Stimulated activated effector memory CD8-positive, alpha-beta T cell treated with anti-CD3 and anti-CD28 coated beads, Interleukin-12 subunit alpha, Interleukin-12 subunit beta, amount 100 ng/mL, for 72 hours (primary cell): ENCODE measurements around the gene SLC6A6.

Source experiments
- ATAC-seq: fragments of 150-1000 bp; cut with Tn5 transposase; 2 replicates; pipeline ENCODE4 v1.10.0; 2021
- DNase-seq, 2 donors: peaks; one replicate each; pipeline ENCODE4 v3.0.0; 2021 to 2022; ENCODE audit warnings: low spot score in 2 of 2
- H3K27ac Mint-ChIP-seq: one replicate; pipeline ENCODE4 v1.8.0; 2022; ENCODE audit warnings: mild to moderate bottlenecking, mixed read lengths
- H3K36me3 Mint-ChIP-seq: one replicate; pipeline ENCODE4 v1.8.0; 2022; ENCODE audit warnings: mild to moderate bottlenecking, mixed read lengths
- H3K4me1 Mint-ChIP-seq: one replicate; pipeline ENCODE4 v1.8.0; 2022; ENCODE audit warnings: mixed read lengths
- H3K4me3 Mint-ChIP-seq: one replicate; pipeline ENCODE4 v1.8.0; 2022; ENCODE audit warnings: mild to moderate bottlenecking, mixed read lengths
- H3K9me3 Mint-ChIP-seq: one replicate; pipeline ENCODE4 v1.8.0; 2022; ENCODE audit warnings: mixed read lengths

The SLC6A6 gene

DNA sequence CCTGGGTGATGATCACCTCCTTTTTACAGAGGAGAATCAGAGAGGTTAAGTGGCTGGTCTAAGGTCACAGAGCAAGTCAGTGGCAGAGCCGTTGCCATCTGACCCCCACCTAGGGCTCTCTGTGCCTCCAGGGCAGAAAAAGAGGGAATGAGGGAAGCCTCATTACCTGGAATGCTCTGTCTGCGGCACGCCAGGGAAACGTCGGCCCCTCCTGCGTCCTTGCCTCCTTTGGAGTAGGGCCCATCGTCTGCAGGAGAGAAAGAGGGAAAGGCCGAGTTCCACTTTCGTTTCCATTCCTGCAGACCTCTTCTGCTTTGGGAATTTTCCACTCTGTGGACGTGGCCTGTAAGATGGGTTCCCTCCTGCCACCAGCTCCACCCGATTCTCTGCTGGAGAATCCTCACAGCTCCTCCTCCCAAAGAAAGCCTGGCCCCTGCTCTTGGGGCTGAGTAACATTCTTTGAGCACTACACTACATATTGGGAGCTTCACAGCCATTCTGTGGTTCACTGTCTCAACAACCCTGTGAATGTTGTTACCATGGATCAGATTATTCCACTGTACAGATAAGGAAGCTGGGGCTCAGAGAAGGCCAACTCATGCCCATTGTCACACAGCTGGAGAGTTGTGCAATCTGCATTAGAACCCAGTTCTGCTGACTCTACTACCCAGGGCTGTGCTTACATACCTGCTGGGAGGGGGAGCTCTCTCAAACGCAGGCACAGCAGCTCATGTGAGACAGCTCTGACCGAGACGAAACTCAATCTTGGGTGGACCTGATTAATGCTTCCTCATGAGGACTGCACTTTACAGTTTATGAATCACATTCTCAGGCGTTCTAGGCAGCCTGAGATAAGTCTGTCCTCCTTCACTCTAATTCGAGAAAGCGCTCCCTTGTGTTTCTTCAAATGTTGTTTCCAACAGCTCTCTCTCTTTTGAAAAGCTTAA, 123.6 kb downstream of the SLC6A6 start:
- no peaks in the 10 kb centered on the region for H3K36me3 Mint-ChIP-seq
- H3K4me3 Mint-ChIP-seq: no peak overlapping the region
- H3K9me3 Mint-ChIP-seq: no peaks in the 10 kb centered on the region
- ATAC-seq (peak; percentile 67), DNase-seq (no peak)
- no peak overlapping the region for H3K27ac Mint-ChIP-seq
- peaks cover 10% of the 10 kb centered on the region for H3K4me1 Mint-ChIP-seq

DNA sequence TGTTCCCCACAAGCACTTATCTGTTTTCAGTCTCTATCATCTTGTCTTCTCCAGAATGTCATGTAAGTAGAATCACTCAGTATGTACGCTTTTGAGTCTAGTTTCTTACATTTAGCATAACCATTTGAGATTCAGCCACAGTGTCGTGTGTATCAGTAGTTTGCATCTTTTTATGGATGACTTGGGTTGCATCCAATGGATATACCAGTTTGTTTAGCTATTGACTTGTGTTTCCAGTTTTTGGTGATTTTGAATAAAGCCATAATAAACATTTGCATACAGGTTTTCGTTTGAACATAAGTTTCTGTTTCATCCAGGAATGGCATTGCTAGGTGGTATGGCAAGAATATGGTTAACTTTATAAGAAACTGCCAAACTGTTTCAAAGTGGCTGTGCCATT, 125.7 kb downstream of the SLC6A6 start:
- Mint-ChIP-seq H3K4me1 (peaks cover 10% of the 10 kb centered on the region), H3K36me3 (no peaks in the 10 kb centered on the region), H3K27ac (no peak overlapping the region), H3K4me3 (no peak overlapping the region), H3K9me3 (no peaks in the 10 kb centered on the region)
- DNase-seq (no peak), ATAC-seq (no peak)

DNA sequence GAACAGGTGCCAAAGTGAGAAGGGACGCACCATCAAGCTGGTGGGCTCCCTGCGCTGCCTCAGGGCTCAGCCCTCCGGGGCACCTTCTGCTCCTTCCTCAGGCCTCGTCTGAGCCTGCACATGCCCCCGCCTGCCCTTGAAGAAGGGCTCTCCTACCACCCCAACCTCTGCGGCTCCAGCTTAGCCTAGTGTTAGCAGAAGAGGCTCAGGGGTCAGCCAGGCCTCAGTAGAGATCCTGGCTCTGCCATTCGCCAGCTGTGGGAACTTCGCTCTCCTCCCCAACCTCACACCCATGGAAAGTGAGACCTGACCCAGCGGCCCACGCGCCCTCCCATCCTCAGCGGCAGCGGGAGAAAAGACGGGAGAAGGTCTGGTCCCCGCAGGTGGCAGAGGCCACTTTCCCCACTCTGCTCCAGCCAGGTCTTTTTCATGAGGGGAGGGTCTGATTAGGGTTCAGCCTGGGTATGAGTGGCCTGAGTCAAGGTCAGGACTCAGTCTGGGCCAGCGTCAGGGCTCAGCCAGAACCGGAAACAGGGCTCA, 129.5 kb downstream of the SLC6A6 start:
- Mint-ChIP-seq H3K27ac (no peak overlapping the region), H3K36me3 (no peaks in the 10 kb centered on the region), H3K4me3 (no peak overlapping the region), H3K4me1 (no peaks in the 10 kb centered on the region), H3K9me3 (no peaks in the 10 kb centered on the region)
- DNase-seq (no peak), ATAC-seq (no peak)

DNA sequence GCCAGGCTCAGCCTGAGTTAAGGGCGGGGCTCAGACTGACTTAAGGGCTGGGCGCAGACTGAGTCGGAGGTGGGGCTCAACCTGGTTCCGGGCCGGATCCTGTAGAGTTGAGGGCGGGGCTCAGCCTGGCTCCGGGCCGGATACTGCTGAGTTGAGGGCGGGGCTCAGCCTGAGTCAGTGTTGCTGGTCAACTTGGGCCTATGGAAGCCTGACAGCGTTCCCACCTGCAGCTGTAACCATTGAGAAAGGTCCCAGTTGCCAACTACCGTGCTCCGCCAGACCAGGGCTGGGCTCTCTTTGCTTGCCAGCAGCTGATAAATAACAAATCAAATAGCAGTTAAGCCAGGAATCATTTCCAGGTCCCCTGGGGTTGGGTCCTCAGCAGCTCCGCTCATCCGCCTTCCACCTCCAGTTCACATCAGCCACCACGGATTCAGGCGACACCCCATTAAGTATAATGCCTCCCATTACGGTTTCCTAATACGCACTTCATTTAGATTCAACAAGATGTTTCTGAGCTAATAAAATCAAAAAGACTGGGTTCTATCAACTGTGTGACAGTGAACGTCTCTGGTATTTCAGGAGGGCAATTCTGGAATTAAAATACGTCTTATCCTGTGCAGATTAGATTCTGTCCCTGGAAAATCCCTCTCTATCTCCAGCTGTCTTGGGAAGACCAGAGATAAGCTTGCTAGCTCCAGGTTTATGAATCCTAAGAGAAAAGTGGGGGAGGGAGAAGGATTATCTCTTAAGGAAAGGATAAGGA, 130.5 kb downstream of the SLC6A6 start:
- ATAC-seq (peak; percentile 35), DNase-seq (no peak)
- no peaks in the 10 kb centered on the region for H3K4me1 Mint-ChIP-seq
- H3K4me3 Mint-ChIP-seq: no peak overlapping the region
- H3K9me3 Mint-ChIP-seq: no peaks in the 10 kb centered on the region
- H3K27ac Mint-ChIP-seq: no peak overlapping the region
- H3K36me3 Mint-ChIP-seq: no peaks in the 10 kb centered on the region

DNA sequence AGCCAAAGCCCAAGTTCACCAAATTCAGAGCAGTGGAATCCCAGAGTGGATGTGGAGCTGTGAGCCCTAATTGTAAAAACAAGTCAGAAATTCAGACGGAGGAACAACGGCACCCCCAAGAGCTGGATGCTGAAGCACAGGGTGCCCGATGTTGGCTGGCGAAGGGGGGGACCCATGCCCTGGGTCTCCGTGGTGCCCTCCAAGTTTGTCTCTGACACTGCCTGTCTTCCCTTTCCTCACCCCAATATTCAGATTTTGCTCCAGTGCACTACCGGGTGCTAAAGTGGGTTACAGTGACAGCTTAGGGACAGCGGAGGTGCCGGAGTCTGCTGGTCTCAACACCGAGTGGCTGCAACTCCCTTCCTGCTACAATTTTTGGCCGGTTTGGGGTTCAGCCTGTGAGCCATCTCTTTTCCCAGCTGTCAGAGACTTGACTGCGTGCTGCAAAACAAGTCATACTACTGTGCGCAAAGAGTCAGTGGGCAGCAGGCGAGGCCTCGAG, 131.1 kb downstream of the SLC6A6 start:
- Mint-ChIP-seq H3K36me3 (no peaks in the 10 kb centered on the region), H3K4me3 (no peak overlapping the region), H3K4me1 (no peaks in the 10 kb centered on the region), H3K9me3 (no peaks in the 10 kb centered on the region), H3K27ac (no peak overlapping the region)
- ATAC-seq (no peak), DNase-seq (no peak)

DNA sequence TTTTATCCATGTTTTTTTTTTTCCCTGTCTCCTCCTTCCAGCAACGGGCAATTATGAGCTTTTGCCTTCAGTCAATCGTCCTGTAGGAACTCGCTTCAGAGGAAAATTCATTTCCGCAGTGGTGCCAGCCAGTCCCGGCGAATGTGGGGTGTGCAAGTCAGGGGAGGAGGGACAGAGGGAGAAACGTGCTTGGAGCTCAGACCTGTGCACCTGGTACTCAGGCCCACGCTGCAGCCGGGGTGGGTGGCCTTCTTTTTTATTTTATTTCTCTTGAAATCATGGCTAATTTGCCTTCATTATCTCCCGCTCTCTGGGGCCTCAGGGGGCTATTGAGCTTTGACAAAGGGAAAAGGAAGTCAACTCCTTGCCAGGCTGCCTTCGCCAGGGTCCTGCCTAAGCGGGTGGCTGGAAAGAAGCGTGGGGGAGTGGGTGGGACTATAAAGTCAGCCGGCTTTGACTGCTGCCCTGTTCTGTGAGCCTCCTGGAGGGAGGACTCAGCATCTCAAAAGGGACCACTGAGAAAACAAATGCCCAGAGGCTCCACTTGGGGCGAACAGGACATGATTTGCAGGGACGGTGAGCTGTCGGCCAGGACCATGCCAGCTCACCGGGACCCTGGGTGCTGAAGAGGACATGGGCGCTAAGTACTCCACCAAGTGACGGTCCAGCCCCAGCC, 132.2 kb downstream of the SLC6A6 start:
- Mint-ChIP-seq H3K4me1 (no peaks in the 10 kb centered on the region), H3K27ac (no peak overlapping the region), H3K4me3 (no peak overlapping the region), H3K9me3 (no peaks in the 10 kb centered on the region), H3K36me3 (no peaks in the 10 kb centered on the region)
- DNase-seq: no peak
- no peak for ATAC-seq

DNA sequence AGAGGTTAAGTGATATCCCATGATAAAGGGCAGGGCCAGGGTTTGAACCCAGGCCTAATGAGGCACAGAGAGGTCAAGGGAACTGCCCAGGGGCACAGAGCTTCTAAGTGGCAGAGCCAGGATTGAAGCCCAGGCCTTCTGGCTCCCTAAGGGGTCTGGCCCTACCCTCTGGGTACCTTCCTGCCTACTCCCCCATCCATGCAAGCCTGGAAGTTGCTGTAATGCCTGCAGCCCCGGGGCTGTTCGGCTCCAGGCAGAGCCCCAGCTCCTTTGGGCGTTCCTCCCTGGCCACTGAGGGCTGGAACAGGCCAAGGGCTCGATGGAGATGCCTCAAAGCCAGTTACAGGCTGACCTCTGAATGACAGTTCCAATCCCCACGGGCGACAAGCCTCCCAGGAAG, 133.2 kb downstream of the SLC6A6 start:
- no peak for DNase-seq
- H3K4me3 Mint-ChIP-seq: no peak overlapping the region
- no peak for ATAC-seq
- no peaks in the 10 kb centered on the region for H3K4me1 Mint-ChIP-seq
- H3K27ac Mint-ChIP-seq: no peak overlapping the region
- no peaks in the 10 kb centered on the region for H3K9me3 Mint-ChIP-seq
- no peaks in the 10 kb centered on the region for H3K36me3 Mint-ChIP-seq

DNA sequence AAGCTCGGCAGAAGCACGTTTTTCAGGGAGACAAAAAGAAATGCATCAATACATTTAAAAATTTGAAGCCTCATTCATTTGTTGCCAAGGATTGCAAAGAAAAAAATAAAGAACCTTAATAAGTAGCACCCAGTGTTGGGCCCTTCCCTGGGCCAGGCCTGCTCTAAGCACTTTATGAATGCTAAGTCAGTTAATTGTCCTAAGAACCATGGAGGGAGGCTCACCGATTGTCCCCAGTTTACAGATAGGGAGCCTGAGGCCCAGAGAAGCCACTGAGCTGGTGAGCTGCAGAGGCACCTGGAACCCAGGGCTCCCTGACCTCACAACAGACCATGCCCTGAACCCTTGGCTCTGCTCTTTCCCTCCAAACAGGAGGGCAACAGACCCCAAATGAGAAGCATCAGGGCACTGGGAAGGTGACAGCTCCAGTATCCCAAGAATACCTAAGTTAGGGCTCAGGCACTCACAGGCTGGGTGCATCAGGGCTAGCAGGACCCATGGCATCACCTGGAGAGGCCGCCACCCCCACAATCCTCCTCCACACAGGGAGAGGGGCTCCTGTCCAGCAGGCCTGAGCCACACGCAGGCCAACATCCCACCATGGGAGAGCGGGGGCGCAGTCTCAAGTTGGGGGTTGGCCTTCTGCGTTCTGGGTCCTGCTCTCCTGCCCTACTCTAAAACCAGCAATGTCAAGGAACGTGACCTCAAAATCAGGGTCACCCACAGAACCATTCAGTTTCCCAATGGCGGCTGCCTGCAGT, 133.8 kb downstream of the SLC6A6 start:
- Mint-ChIP-seq H3K4me1 (no peaks in the 10 kb centered on the region), H3K9me3 (no peaks in the 10 kb centered on the region), H3K36me3 (no peaks in the 10 kb centered on the region), H3K4me3 (no peak overlapping the region), H3K27ac (no peak overlapping the region)
- DNase-seq: no peak
- ATAC-seq: no peak

DNA sequence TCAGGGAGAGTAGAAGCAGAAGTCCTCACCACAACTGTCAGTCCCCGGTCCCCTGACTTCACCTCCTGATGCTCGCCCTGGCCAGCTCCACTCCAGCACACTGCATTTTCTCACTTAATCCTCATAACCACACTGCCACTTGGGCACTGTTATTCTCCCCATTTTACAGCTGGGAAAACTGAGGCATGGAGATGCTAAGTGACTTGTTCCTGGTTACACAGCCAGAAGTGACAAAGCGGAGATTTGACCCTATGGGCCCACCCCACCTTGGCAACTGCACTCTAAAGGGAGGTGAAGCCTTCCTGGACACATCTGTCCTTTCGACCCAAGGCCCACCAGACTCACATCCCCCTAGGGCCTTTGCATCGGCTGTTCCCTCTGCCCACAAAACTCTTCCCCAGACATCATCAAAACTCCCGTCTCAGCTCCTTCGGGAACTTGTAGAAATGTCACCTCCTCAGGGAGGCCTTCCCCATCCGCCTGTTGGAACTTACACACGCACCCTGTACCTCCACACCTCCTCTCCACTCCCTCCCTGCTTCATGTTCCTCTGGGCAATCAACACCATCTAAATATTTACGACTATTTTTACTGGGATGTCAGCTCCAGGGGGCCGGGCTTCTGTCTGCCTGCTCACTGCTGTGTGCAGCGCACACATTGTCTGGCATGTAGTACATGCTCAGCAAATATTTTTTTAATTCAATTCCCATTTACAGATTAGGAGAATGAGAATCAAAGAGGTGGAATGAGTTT, 134.6 kb downstream of the SLC6A6 start:
- DNase-seq: no peak
- H3K4me1 Mint-ChIP-seq: no peaks in the 10 kb centered on the region
- no peak overlapping the region for H3K27ac Mint-ChIP-seq
- H3K9me3 Mint-ChIP-seq: no peaks in the 10 kb centered on the region
- H3K4me3 Mint-ChIP-seq: no peak overlapping the region
- no peaks in the 10 kb centered on the region for H3K36me3 Mint-ChIP-seq
- no peak for ATAC-seq

DNA sequence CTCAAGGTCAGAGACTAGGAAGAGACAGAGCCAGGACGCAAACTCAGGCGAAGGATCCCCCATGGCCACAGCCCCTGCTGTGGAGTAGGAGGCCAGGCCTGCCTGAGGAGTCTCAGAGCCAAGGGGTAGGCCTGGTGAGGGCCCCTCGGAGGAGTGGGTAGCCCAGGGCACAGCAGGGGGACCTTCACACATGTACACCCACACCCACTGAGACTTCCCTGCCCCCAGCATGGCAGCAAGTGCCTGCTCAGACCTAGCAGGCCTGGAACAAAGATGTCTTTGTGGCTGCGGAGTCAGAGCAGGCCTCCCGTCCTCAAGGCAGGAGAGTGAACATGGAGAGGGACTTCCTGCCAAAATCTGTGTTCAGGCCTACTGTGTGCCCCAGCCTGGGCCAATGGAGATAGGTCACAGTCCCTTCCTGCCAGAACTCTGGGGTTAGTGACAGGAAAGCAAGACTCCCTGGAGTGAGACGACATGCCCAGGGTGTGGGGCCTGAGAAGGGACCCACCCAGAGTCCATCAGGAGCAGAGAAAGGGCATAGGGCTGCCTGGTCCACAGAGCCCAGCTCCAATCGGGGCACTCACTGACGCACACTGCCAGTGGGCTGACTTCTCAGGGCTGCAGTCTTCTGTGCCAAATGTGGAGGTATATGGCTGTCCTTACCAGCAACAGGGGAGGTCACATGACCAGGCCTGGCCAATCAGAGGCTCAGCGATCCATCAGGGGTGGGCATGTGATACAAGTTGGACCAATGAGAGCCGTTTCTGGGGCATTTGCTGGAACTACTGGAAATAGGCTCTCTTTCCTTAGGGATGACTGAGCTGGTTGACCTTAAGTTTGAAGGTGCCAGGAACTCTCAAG, 135.4 kb downstream of the SLC6A6 start:
- Mint-ChIP-seq H3K9me3 (no peaks in the 10 kb centered on the region), H3K27ac (no peak overlapping the region), H3K4me3 (no peak overlapping the region), H3K36me3 (no peaks in the 10 kb centered on the region), H3K4me1 (no peaks in the 10 kb centered on the region)
- DNase-seq (no peak), ATAC-seq (no peak)

DNA sequence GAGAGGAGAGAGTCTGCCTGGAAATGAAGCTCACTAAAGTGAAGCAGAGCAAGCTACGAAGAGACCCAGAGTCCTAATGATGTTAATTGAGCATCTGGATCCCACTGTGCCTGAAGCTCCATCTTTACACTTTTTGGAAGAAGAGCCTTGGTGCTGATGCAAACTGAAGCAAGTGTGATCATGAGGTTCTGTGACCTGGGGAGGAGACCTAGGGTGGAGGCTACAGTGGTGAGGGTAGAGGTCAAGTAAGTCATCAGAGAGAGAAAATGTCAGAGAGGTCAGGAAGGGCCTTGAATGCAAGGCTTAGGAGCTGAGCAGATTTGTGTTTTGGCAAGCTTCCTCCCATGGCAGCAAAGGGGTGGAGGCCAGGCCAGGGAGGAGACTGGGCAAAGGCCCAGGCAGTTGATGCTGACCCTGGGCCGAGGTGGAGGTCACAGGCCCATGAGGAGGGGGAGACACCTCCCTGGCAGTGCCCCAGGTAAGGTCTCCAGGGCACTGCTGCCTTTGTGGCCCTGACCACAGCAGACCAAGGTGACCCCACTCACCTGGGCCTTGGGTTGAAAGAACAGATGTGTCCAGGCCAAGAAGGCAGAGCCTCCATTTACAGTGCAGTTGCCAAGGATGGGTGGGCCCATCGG, 136.2 kb downstream of the SLC6A6 start:
- DNase-seq (no peak), ATAC-seq (no peak)
- Mint-ChIP-seq H3K9me3 (no peaks in the 10 kb centered on the region), H3K27ac (no peak overlapping the region), H3K4me1 (no peaks in the 10 kb centered on the region), H3K36me3 (no peaks in the 10 kb centered on the region), H3K4me3 (no peak overlapping the region)
